Renal cortex interstitium (tissue), 11 donors: ENCODE data around the gene ALKBH2. TPM values are rescaled to one million over a fixed set of nuclear protein-coding genes. Genes with fewer than 3 reads are reported as not detected.
"Not testable (repeated sequence)": the region's sequence is repeated elsewhere in the genome, so short reads cannot be mapped to it uniquely, and the experiment has no call there.

Experiments
- DNase-seq, 11 donors: peaks; one replicate each; pipeline ENCODE4 v3.0.0-alpha.2; 2013; ENCODE audit warnings: low read depth in 9 of 11, low spot score in 4 of 11; ENCODE audit errors: extremely low read depth in 1 of 11
- polyA plus RNA-seq, 3 donors: library from polyadenylated mRNA; unstranded; fragments of 120-200 nt; gene quantifications; one replicate each; pipeline ENCODE4 v1.2.1, GENCODE V29; 2013; ENCODE audit not compliant: insufficient read length in 3 of 3

Gene ALKBH2
- polyA plus RNA-seq, 3 donors, result 30.2 to 34.3 (median 32.1) TPM

GRCh38 chr12:109052414-109053323 is 40.6 kb downstream of the ALKBH2 start, which contains the start of gene USP30:
Gene USP30 (plus strand): TSS chr12:109052576. CDS start chr12:109052679, 103 bp downstream.
- DNase-seq, result peak; percentile 75 to 87 (median 83)

GRCh38 chr12:109052097-109052413 is 41.2 kb downstream of the ALKBH2 start:
- DNase-seq, result no peak

- not testable (repeated sequence) for DNase-seq
These were observed 43.5 kb downstream of the ALKBH2 start for GRCh38 chr12:109049794-109050193.

GRCh38 chr12:109048706-109049105 is 44.6 kb downstream of the ALKBH2 start:
- DNase-seq, result not testable (repeated sequence)

- DNase-seq, result no peak
These were observed 46.0 kb downstream of the ALKBH2 start for GRCh38 chr12:109047081-109047805.

GRCh38 chr12:109044241-109044640 is 49.0 kb downstream of the ALKBH2 start:
- no peak for DNase-seq

Other genes with a start within 250 kb of the ALKBH2 start
- gene SSH1, start 235.9 kb downstream of the ALKBH2 start, polyA plus RNA-seq, result 10 to 100 TPM; 19.1 to 26.5 (median 21.3) TPM
- 1 to 10 TPM in 1 of 3 donors, under 1 TPM in 2; 0.75 to 1.1 (median 0.92) TPM for gene DAO, start 213.4 kb downstream of the ALKBH2 start, polyA plus RNA-seq
- gene SVOP, start 72.4 kb downstream of the ALKBH2 start, polyA plus RNA-seq, result under 1 TPM; 0.09 to 0.11 (median 0.10) TPM
- gene USP30, start 40.9 kb downstream of the ALKBH2 start, polyA plus RNA-seq, result 10 to 100 TPM; 23.7 to 27.8 (median 24.0) TPM
- gene UNG, start 4.1 kb upstream of the ALKBH2 start, polyA plus RNA-seq, result 10 to 100 TPM; 66.3 to 72.4 (median 70.6) TPM
- 10 to 100 TPM; 14.9 to 33.9 (median 16.4) TPM for gene ACACB, start 23.1 kb upstream of the ALKBH2 start, polyA plus RNA-seq
- gene FOXN4, start 215.8 kb upstream of the ALKBH2 start, polyA plus RNA-seq, result 1 to 10 TPM; 1.7 to 2.2 (median 1.8) TPM